SK-N-SH (cell line): Measurements from ENCODE around the gene MTHFS. TPM values are rescaled to one million over a fixed set of nuclear protein-coding genes. Genes with fewer than 3 reads are reported as not detected.

Source experiments
- CTCF ChIA-PET: fragments of 300-600, 350-600 bp; formaldehyde crosslinking; extraction: SDS; loops from one replicate; lab custom pipeline; 2021; lab: Yijun Ruan, JAX
- POLR2A ChIA-PET: fragments of 350-600 bp; sonication (Branson Sonifier 250); formaldehyde crosslinking; extraction: SDS; loops from one replicate; lab custom pipeline; 2020; ENCODE audit warnings: antibody characterized with exemption, inconsistent platforms; lab: Yijun Ruan, JAX
- DNase-seq: peaks from one replicate; pipeline ENCODE4 v3.0.0; 2012
- H2AFZ ChIP-seq: fragments of 200-600 bp; sonication (generic); 2 replicates; pipeline ENCODE4 v1.8.1; 2016; ENCODE audit warnings: antibody characterized with exemption, mild to moderate bottlenecking, low read depth
- H3F3A ChIP-seq: fragments of 200-600 bp; sonication (generic); replicated peaks from 2 replicates; pipeline ENCODE3; 2016; ENCODE audit warnings: antibody characterized with exemption, mild to moderate bottlenecking; ENCODE audit not compliant: insufficient read depth
- H3K27ac ChIP-seq, 2 experiments: fragments of 200-500 bp in 1 of 2; fragments of 200-600 bp in 1 of 2; sonication (Bioruptor generic) in 1 of 2; sonication (generic), shearing (Covaris generic) in 1 of 2; 2 replicates each; pipeline versions ENCODE4 v1.5.1 to v1.6.1; 2014 to 2016; ENCODE audit warnings: low read depth in 2 of 2, inconsistent platforms in 1 of 2, low read length in 1 of 2, mild to moderate bottlenecking in 1 of 2, mixed read lengths in 1 of 2
- H3K27me3 ChIP-seq: fragments of 200-600 bp; sonication (generic), shearing (Covaris generic); 2 replicates; pipeline ENCODE4 v1.6.1; 2016; ENCODE audit warnings: mixed run types; ENCODE audit not compliant: insufficient read depth
- H3K36me3 ChIP-seq, 2 experiments: fragments of 200-500 bp in 1 of 2; fragments of 200-600 bp in 1 of 2; sonication (Bioruptor generic) in 1 of 2; sonication (generic) in 1 of 2; replicated peaks in 1 of 2; 2 replicates each; pipeline versions ENCODE3 to v1.5.1; 2014 to 2016; ENCODE audit warnings: low read length in 1 of 2, mild to moderate bottlenecking in 1 of 2; ENCODE audit not compliant: insufficient read depth in 2 of 2, control insufficient read depth in 1 of 2
- H3K4me1 ChIP-seq, 2 experiments: fragments of 200-500 bp in 1 of 2; fragments of 200-600 bp in 1 of 2; sonication (Bioruptor generic) in 1 of 2; sonication (generic), shearing (Covaris generic) in 1 of 2; 2 replicates each; pipeline versions ENCODE4 v1.5.1 to v1.6.1; 2014 to 2016; ENCODE audit warnings: low read depth in 1 of 2, low read length in 1 of 2, mixed run types in 1 of 2; ENCODE audit not compliant: insufficient read depth in 2 of 2, control insufficient read depth in 1 of 2
- H3K4me2 ChIP-seq: fragments of 200-600 bp; sonication (generic), shearing (Covaris generic); 2 replicates; pipeline ENCODE4 v1.6.1; 2017; ENCODE audit warnings: mixed run types
- H3K4me3 ChIP-seq, 2 experiments: fragments of 200-500 bp in 1 of 2; fragments of 200-600 bp in 1 of 2; sonication (Bioruptor generic) in 1 of 2; sonication (generic), shearing (Covaris generic) in 1 of 2; 2 replicates each; pipeline versions ENCODE4 v1.5.1 to v1.8.1; 2014 to 2016; ENCODE audit warnings: low read depth in 2 of 2, inconsistent platforms in 1 of 2, low read length in 1 of 2, mild to moderate bottlenecking in 1 of 2, mixed read lengths in 1 of 2, moderate library complexity in 1 of 2
- H3K79me2 ChIP-seq: fragments of 200-600 bp; sonication (generic); 2 replicates; pipeline ENCODE4 v1.8.1; 2017; ENCODE audit warnings: mild to moderate bottlenecking; ENCODE audit not compliant: insufficient read depth
- H3K9ac ChIP-seq: fragments of 200-600 bp; sonication (generic); 2 replicates; pipeline ENCODE4 v1.6.1; 2017; ENCODE audit warnings: mixed run types
- H3K9me2 ChIP-seq: fragments of 200-600 bp; sonication (generic); 2 replicates; pipeline ENCODE4 v1.6.1; 2017; ENCODE audit warnings: mixed run types
- H3K9me3 ChIP-seq: fragments of 200-600 bp; sonication (generic); 2 replicates; pipeline ENCODE4 v1.6.1; 2017; ENCODE audit warnings: mixed run types, mild to moderate bottlenecking, moderate library complexity
- H4K20me1 ChIP-seq: fragments of 200-600 bp; sonication (generic); 2 replicates; pipeline ENCODE4 v1.6.1; 2017; ENCODE audit warnings: mild to moderate bottlenecking, mixed run types; ENCODE audit not compliant: insufficient read depth
- CHD2 ChIP-seq: fragments of 150-350 bp; IDR thresholded peaks from 2 replicates; pipeline ENCODE4 v1.6.1; 2018; ENCODE audit warnings: low read length; ENCODE audit not compliant: partially characterized antibody
- EZH2phosphoT487 ChIP-seq: fragments of 200-600 bp; sonication (generic); IDR thresholded peaks from 2 replicates; pipeline ENCODE4 v1.6.1; 2017; ENCODE audit warnings: low read depth, mixed run types, mild to moderate bottlenecking, antibody characterized with exemption, moderate library complexity, borderline replicate concordance
- FOXM1 ChIP-seq: IDR thresholded peaks from 2 replicates; pipeline ENCODE4 v1.4.0; 2012; ENCODE audit warnings: low read depth, mild to moderate bottlenecking
- GABPA ChIP-seq: IDR thresholded peaks from 2 replicates; pipeline ENCODE4 v1.4.0; 2012; ENCODE audit warnings: low read depth, mild to moderate bottlenecking
- JUND ChIP-seq: IDR thresholded peaks from 2 replicates; pipeline ENCODE4 v1.4.0; 2012
- MEF2A ChIP-seq: IDR thresholded peaks from 2 replicates; pipeline ENCODE4 v1.4.0; 2012; ENCODE audit warnings: low read depth, borderline replicate concordance
- NRF1 ChIP-seq: IDR thresholded peaks from 2 replicates; pipeline ENCODE4 v1.6.1; 2012; ENCODE audit warnings: low read depth, mild to moderate bottlenecking, low read length
- POLR2AphosphoS5 ChIP-seq: IDR thresholded peaks from 2 replicates; pipeline ENCODE4 v1.6.1; 2012; ENCODE audit warnings: low read depth, low read length
- RCOR1 ChIP-seq: fragments of 150-350 bp; IDR thresholded peaks from 2 replicates; pipeline ENCODE4 v1.6.1; 2017; ENCODE audit warnings: antibody characterized with exemption, low read length
- RXRA ChIP-seq: IDR thresholded peaks from 2 replicates; pipeline ENCODE4 v1.4.0; 2012; ENCODE audit warnings: low read depth, mild to moderate bottlenecking, borderline replicate concordance
- SIN3A ChIP-seq: IDR thresholded peaks from 2 replicates; pipeline ENCODE4 v1.6.1; 2012; ENCODE audit warnings: low read depth, mild to moderate bottlenecking, low read length, moderate library complexity, borderline replicate concordance
- SMC3 ChIP-seq: IDR thresholded peaks from 2 replicates; pipeline ENCODE4 v1.6.1; 2012; ENCODE audit warnings: low read depth, low read length, improper control_type of control experiment
- TEAD4 ChIP-seq: IDR thresholded peaks from 2 replicates; pipeline ENCODE4 v1.4.0; 2012; ENCODE audit warnings: mild to moderate bottlenecking, borderline replicate concordance; ENCODE audit not compliant: insufficient read depth
- YY1 ChIP-seq: IDR thresholded peaks from 2 replicates; pipeline ENCODE4 v1.4.0; 2012; ENCODE audit warnings: low read depth, mild to moderate bottlenecking
- WGBS: methylation state at CpG from one replicate; pipeline ENCODE4 v1.1.6; 2017; ENCODE audit warnings: low lambda C conversion rate; 5-methylcytosine and 5-hydroxymethylcytosine counted together
- polyA plus RNA-seq, 3 experiments: library from polyadenylated mRNA; depleted of rRNA; stranded (reverse); fragments of >200 nt; gene quantifications; 2 replicates each; pipeline ENCODE4 v1.2.3, GENCODE V29; 2012
- TF ChIP-seq, protein P1 (sequence below): IDR thresholded peaks from 2 replicates; pipeline ENCODE4 v1.4.0; 2012; ENCODE audit warnings: low read depth
- TF ChIP-seq, protein P2 (sequence below): IDR thresholded peaks from 2 replicates; pipeline ENCODE4 v1.4.0; 2012; ENCODE audit warnings: low read depth, borderline replicate concordance
- TF ChIP-seq, protein P3 (sequence below): fragments of 150-350 bp; IDR thresholded peaks from 2 replicates; pipeline ENCODE4 v1.6.1; 2017; ENCODE audit warnings: antibody characterized with exemption, low read length, low read depth, borderline replicate concordance
- TF ChIP-seq, protein P4 (sequence below): fragments of 150-350 bp; IDR thresholded peaks from 2 replicates; pipeline ENCODE4 v1.6.1; 2016; ENCODE audit warnings: mild to moderate bottlenecking, low read depth, low read length
- TF ChIP-seq, protein P5 (sequence below): IDR thresholded peaks from 2 replicates; pipeline ENCODE4 v1.4.0; 2012; ENCODE audit warnings: low read depth, borderline replicate concordance
- TF ChIP-seq, protein P6 (sequence below): IDR thresholded peaks from 2 replicates; pipeline ENCODE4; 2012

The MTHFS gene
- polyA plus RNA-seq, 1 of the 3 experiments (the other 2 are of a cell fraction), result 21.9 TPM

DNA sequence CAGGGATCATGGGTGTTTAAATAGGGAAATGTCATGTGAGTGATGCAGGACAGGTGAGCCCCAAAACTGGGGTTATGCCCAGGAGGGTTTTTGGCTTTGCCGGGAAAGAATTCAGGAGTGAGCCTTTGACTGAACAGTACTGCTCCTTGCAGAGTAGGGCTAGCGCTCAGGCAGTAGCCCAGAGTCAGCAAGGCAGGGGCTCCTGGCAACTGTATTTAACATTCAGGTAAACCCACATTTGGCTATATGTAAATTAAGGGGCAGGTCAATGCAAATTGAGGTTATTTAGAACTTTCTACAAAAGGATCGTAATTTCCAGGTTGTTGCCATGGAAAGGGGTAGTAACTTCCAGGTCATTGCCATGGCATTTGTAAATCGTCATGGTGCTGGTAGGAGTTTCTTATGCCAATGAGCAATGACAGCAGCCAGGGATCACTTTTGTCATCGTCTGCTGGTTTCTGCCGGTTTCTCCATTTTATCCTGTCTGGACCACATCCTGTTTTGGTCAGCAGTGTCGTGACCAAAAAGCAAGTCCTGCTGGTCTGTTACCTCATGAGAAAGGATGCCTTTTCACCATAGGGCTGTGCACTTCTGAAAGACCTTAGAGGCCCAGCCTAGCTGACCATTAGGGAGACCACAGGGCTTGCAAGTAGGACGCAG, 24.3 kb downstream of the MTHFS start:
- TF ChIP-seq FOXM1 (no peak), YY1 (no peak), CHD2 (no peak), GABPA (no peak), MEF2A (no peak), JUND (no peak), NRF1 (no peak), POLR2AphosphoS5 (no peak), RXRA (no peak), SIN3A (no peak), RCOR1 (no peak), SMC3 (no peak), EZH2phosphoT487 (no peak), TEAD4 (no peak)
- TF ChIP-seq, protein P1, sequence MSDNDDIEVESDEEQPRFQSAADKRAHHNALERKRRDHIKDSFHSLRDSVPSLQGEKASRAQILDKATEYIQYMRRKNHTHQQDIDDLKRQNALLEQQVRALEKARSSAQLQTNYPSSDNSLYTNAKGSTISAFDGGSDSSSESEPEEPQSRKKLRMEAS, result no peak
- TF ChIP-seq, protein P2, sequence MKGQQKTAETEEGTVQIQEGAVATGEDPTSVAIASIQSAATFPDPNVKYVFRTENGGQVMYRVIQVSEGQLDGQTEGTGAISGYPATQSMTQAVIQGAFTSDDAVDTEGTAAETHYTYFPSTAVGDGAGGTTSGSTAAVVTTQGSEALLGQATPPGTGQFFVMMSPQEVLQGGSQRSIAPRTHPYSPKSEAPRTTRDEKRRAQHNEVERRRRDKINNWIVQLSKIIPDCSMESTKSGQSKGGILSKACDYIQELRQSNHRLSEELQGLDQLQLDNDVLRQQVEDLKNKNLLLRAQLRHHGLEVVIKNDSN, result no peak
- TF ChIP-seq, protein P3, sequence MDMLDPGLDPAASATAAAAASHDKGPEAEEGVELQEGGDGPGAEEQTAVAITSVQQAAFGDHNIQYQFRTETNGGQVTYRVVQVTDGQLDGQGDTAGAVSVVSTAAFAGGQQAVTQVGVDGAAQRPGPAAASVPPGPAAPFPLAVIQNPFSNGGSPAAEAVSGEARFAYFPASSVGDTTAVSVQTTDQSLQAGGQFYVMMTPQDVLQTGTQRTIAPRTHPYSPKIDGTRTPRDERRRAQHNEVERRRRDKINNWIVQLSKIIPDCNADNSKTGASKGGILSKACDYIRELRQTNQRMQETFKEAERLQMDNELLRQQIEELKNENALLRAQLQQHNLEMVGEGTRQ, result no peak
- TF ChIP-seq, protein P4, sequence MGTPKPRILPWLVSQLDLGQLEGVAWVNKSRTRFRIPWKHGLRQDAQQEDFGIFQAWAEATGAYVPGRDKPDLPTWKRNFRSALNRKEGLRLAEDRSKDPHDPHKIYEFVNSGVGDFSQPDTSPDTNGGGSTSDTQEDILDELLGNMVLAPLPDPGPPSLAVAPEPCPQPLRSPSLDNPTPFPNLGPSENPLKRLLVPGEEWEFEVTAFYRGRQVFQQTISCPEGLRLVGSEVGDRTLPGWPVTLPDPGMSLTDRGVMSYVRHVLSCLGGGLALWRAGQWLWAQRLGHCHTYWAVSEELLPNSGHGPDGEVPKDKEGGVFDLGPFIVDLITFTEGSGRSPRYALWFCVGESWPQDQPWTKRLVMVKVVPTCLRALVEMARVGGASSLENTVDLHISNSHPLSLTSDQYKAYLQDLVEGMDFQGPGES, result no peak
- TF ChIP-seq, protein P5, sequence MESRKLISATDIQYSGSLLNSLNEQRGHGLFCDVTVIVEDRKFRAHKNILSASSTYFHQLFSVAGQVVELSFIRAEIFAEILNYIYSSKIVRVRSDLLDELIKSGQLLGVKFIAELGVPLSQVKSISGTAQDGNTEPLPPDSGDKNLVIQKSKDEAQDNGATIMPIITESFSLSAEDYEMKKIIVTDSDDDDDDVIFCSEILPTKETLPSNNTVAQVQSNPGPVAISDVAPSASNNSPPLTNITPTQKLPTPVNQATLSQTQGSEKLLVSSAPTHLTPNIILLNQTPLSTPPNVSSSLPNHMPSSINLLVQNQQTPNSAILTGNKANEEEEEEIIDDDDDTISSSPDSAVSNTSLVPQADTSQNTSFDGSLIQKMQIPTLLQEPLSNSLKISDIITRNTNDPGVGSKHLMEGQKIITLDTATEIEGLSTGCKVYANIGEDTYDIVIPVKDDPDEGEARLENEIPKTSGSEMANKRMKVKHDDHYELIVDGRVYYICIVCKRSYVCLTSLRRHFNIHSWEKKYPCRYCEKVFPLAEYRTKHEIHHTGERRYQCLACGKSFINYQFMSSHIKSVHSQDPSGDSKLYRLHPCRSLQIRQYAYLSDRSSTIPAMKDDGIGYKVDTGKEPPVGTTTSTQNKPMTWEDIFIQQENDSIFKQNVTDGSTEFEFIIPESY, result no peak
- TF ChIP-seq, protein P6, sequence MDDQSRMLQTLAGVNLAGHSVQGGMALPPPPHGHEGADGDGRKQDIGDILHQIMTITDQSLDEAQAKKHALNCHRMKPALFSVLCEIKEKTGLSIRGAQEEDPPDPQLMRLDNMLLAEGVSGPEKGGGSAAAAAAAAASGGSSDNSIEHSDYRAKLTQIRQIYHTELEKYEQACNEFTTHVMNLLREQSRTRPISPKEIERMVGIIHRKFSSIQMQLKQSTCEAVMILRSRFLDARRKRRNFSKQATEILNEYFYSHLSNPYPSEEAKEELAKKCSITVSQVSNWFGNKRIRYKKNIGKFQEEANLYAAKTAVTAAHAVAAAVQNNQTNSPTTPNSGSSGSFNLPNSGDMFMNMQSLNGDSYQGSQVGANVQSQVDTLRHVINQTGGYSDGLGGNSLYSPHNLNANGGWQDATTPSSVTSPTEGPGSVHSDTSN, result no peak
- Histone ChIP-seq H3K9ac (no peak overlapping the region), H3F3A (no peaks in the 10 kb centered on the region), H3K9me2 (no peaks in the 10 kb centered on the region), H3K36me3 (peaks cover 8 to 12% of the 10 kb centered on the region in 2 experiments), H3K4me1 (no peaks in the 10 kb centered on the region), H2AFZ (no peak overlapping the region), H3K79me2 (no peaks in the 10 kb centered on the region), H4K20me1 (no peaks in the 10 kb centered on the region), H3K27me3 (no peaks in the 10 kb centered on the region), H3K4me2 (no peak overlapping the region), H3K9me3 (no peaks in the 10 kb centered on the region), H3K27ac (no peak overlapping the region), H3K4me3 (no peak overlapping the region)
- ChIA-PET POLR2A (no interaction called here), CTCF (interaction anchor here (3.0 kb wide), 1 partner anchor 19 kb away, joined by 10 read pairs; no protein-coding TSS in a partner anchor)
- 84% methylated on average over 8 of the region's 8 CpGs for WGBS
- DNase-seq, result no peak
